MM.1S (cell line): ENCODE data around the gene ATP8A1.

Experiments
- CTCF ChIP-seq: fragments of 300-600 bp; sonication (generic); IDR thresholded peaks from 2 replicates; pipeline ENCODE4 v1.5.1; 2016; ENCODE audit warnings: antibody characterized with exemption, low read length, mixed read lengths
- EZH2 ChIP-seq: fragments of 300-600 bp; sonication (generic); optimal IDR thresholded peaks from 2 replicates; pipeline ENCODE3; 2017; ENCODE audit warnings: low read depth, mild to moderate bottlenecking, antibody characterized with exemption, low read length, mixed read lengths
- EZH2phosphoT487 ChIP-seq: fragments of 300-600 bp; sonication (generic); IDR thresholded peaks from 2 replicates; pipeline ENCODE4 v1.6.1; 2018; ENCODE audit warnings: antibody characterized with exemption, low read length

GRCh38 chr4:42678512-42678911, 21.6 kb upstream of the ATP8A1 start:
- TF ChIP-seq CTCF (no peak), EZH2phosphoT487 (no peak), EZH2 (no peak)
